ENCODE data around the gene RUNX2.

DNA sequence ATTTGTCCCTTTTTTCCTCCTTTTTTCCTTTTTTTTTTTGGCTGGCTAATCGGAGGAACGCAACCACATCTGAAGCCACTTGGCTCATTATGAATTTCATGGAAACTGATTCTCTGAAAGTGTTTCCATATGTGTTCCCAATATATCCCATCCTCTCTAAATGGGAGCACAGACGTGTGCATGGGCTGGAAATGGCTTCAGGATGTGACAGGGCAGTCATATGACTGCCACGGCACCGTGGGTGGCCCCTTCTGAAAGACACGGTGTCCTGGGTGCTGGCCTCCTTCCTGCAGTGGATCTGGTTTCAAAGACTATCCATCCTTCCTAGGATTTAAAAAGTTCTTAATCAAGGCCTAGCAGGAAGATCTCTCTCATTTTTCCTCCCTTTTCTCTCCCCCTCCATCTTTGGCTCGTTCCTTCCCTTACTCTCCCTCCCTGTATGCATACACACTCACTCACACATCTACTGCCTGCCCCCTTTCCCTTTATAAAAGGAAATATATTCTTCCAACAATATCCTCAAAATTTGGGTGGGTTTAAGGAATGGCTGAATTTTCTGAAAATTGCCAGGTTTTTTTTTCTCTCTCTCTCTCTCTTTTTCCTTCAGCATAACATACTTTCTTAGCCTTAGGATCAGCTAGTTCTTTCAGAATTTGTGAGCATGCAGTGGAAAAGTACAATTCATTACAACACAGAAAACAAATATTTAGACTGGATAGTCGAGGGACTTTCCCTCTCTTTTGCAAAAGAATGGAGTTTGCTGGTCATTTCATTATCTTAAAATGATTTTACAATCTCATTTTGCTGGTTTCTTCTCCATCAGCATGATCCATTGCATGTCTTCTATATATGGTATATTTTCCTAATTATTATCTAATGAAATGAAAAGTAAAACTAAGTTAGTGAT lies 210.8 kb downstream of the RUNX2 start:
- TF ChIP-seq POLR2A (IDR thresholded peaks at IDR 0.05; ENCODE audit: low read length) (no peak), GATA1 (IDR thresholded peaks at IDR 0.05; ENCODE audit: low read depth, low read length) (no peak)

All from erythroblast (primary cell).